Pons (tissue), 1 donor: ENCODE results near the gene ANTKMT.

Source experiments
- DNase-seq: peaks from one replicate; pipeline ENCODE4 v3.0.0-alpha.2; 2016; ENCODE audit warnings: low spot score

Gene ANTKMT, protein sequence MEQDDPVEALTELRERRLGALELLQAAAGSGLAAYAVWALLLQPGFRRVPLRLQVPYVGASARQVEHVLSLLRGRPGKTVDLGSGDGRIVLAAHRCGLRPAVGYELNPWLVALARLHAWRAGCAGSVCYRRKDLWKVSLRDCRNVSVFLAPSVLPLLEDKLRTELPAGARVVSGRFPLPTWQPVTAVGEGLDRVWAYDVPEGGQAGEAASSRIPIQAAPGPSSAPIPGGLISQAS

DNA sequence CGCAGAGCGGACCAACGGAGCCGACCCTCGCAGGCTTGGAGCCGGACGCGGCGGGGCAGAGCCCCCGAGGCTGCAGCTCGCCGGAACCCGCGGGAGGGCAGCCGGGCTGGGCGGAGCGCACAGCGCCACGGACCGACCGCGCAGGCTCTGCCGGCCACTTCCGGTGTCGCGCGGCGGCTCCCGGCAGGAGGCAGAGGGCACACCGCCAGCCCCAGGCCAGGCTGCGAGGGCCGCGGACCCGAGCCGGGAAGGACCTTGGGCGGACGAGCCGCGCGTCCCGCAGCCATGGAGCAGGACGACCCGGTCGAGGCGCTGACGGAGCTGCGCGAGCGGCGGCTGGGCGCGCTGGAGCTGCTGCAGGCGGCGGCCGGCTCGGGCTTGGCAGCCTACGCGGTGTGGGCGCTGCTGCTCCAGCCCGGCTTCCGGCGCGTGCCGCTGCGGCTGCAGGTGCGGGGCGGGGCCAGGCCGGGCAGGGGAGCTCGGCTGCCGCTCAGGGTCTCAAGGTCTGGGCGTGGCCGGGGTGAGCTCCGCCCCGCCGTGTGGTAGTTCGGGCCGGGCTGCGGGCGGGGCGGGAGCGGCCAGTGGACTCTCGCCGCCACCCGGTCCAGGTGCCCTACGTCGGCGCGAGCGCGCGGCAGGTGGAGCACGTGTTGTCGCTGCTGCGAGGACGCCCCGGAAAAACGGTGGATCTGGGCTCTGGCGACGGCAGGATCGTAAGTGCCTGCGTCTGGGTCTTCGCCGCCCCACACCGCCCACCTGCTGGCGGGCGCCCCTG is at the start of gene ANTKMT:
Gene ANTKMT, plus strand, starts transcription at position 157 of the 775 bp plus-strand sequence. Its CDS starts 129 bp downstream, at position 286.
- peak; percentile 59 for DNase-seq

GRCh38 chr16:671353-672131 is 49.4 kb upstream of the ANTKMT start:
- no peak for DNase-seq

- no peak for DNase-seq
Measured at GRCh38 chr16:672371-672770, 48.6 kb upstream of the ANTKMT start.

DNA sequence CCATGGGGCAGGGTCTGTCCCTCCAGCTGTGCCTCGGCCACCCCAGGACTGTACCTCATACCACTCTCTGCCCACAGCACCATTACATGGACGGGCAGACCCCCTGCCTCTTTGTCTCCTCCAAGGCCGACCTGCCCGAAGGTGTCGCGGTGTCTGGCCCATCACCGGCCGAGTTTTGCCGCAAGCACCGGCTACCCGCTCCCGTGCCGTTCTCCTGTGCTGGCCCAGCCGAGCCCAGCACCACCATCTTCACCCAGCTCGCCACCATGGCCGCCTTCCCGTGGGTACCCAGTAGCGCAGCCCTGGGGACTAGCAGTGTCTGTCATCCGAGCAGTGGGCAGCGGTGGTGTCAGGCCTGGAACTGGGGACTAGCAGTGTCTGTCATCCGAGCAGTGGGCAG is 48.1 kb upstream of the ANTKMT start:
- DNase-seq: no peak

GRCh38 chr16:673399-673991 is 47.5 kb upstream of the ANTKMT start:
- no peak for DNase-seq

GRCh38 chr16:674214-674881 is 46.6 kb upstream of the ANTKMT start:
- DNase-seq: no peak

DNA sequence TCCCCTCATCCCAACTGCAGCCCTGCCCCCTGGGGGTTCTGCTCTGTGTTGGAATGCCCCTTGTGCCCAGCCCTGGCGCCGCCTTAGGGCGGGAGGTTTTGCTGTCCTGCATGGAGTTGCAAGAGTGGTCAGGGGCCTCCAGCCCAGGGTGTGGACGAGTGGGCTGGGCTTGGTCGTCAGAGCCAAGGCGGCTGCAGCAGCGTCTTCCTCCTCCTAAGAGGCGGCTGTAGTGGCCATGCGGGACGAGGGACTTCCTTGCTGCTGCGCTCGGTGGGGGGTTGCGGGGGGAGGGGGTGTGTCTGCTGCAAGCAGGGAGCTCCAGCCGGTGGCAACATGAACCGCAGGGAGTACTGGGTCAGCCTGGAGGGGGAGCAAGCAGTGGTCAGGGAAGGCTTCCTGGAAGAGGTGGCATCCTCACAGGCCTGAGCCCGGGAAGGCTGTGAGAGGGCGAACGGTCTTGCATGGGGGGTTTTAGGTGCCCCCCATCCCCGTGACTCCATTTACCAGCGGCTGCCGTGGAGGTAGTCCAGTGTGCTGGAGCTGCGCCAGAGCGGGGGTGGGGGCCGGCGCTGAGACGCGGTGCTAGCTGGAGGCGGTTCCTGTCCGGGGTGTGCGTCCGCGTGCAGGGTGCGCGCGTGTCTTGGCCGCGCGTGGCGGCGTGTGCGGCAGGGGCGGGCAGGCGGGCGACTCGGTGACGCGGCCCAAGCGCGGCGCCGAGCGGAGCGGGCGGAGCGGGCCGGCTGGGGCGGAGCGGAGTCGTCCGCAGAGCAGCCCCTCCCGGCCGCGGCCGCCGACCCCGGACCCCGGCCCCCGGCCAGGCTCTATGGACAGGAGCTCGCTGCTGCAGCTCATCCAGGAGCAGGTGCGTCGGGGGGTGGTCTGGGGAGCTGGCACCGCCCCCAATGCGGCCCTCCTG is 45.7 kb upstream of the ANTKMT start, which contains the start of gene RHBDL1:
Gene RHBDL1, plus strand, starts transcription at position 704 of the 916 bp plus-strand sequence. Its CDS starts 120 bp downstream, at position 824.
- no peak for DNase-seq

DNA sequence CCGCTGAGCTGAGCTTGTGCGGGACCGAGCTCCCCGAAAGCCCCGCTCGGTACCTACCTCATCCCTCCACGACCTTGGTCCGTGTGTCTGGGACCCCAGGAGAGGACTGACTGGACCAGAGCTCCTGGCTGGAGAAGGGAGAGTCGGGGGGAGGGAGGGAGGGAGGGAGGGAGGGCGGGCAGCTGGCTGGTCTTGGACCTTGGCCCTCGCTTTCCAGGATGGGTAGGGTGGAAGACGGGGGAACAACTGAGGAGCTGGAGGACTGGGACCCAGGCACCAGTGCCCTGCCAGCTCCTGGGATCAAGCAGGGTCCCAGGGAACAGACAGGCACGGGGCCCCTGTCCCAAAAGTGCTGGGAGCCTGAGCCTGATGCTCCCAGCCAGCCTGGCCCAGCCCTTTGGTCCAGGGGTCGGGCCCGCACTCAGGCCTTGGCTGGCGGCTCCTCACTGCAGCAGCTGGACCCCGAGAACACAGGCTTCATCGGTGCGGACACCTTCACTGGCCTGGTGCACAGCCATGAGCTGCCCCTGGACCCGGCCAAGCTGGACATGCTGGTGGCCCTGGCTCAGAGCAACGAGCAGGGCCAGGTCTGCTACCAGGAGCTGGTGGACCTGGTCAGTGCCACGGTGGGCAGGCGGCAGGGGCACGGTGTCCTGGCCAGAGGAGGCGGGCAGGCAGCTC is 44.9 kb upstream of the ANTKMT start:
- DNase-seq: no peak

GRCh38 chr16:676565-676902 is 44.4 kb upstream of the ANTKMT start:
- no peak for DNase-seq

DNA sequence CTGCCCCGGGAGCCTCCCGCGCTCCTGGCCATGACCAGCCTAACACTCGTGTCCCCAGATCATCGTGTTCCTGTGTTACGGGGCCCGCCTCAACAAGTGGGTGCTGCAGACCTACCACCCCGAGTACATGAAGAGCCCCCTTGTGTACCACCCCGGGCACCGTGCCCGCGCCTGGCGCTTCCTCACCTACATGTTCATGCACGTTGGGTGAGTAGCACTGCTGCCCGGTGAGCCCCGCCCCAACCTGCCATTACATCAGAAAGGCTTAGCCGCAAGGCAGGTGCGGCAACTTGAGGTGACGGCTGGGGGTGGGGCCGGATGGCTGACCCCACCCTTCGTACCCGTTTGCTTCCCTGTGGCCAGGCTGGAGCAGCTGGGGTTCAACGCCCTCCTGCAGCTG is 44.0 kb upstream of the ANTKMT start:
- no peak for DNase-seq

GRCh38 chr16:677316-678190 is 43.4 kb upstream of the ANTKMT start:
- DNase-seq: no peak

DNA sequence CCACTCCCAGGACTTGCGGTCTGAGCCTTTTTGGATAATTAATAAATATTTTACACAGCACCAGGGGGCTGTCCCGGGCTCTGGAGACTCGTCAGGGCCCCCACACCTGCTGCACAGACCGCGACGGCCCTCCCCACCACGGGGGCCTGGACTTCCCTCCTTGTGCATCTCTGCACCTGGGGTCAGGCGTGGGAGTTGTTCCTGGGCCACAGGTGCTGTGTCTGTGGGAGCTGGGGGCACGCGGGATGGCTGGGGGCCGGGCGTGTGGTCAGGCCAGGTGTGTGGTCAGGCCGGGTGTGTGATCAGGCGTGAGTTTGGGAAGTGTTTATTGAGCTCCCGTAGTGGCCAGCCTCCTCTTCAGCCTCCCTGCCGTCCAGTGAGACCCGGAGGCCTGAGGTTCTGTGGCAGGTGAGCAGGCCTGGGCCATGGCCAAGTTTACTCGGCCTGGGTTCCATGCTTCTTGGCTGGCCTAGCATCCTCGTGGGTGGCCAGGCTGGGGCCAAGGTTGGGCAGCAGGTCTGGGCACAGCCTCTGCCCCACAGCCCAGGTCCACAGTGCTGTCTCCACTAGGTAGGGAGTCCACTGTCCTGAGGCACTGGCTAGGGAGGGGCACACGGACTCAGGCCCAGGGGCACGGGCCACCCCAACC is 42.6 kb upstream of the ANTKMT start:
- no peak for DNase-seq

- DNase-seq: peak; percentile 61
Measured at GRCh38 chr16:678858-679813, 41.8 kb upstream of the ANTKMT start.

DNA sequence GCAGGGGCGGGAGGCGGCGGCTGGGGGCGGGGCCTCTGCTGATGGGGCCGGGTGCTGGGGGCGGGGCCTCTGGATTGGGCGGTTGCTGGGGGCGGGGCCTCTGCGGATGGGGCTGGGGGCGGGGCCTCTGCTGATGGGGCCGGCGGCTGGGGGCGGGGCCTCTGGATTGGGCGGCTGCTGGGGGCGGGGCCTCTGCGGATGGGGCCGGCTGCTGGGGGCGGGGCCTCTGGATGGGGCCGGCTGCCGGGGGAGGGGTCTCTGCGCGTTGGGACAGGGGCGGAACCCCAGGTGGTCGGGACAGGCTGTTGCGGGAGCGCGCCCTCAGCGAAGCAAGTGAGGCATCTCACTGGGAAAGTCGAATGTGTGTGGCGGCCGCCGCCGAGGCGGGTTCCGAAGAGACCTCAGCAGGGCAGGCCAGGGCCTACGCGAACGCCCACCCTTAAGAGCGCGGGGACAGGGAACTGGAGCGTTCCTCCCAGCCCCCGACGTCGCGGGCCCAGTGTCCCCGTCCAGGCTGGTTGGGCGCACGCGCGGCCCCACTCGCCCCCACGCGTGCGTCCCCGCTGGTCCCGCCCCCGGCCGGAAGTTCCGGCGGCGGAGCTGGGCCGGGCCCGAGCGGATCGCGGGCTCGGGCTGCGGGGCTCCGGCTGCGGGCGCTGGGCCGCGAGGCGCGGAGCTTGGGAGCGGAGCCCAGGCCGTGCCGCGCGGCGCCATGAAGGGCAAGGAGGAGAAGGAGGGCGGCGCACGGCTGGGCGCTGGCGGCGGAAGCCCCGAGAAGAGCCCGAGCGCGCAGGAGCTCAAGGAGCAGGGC is 40.9 kb upstream of the ANTKMT start, which contains the start of gene STUB1:
Gene STUB1, plus strand, starts transcription at position 597 of the 811 bp plus-strand sequence. Its CDS starts 116 bp downstream, at position 713.
- peak; percentile 74 for DNase-seq

DNA sequence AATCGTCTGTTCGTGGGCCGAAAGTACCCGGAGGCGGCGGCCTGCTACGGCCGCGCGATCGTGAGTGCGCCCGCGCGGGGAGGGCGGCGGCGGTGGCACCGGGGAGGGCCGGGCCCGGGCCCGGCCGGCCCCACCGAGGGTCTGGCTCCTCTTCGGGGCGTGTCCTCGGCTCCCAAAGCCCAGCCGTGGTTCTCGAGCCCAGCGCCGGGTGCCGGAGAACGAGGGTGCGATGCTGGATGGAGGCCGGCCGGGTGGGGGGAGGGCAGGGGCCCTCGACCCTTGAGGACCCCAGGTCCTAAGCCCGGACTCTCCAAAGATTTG is 40.4 kb upstream of the ANTKMT start:
- no peak for DNase-seq

DNA sequence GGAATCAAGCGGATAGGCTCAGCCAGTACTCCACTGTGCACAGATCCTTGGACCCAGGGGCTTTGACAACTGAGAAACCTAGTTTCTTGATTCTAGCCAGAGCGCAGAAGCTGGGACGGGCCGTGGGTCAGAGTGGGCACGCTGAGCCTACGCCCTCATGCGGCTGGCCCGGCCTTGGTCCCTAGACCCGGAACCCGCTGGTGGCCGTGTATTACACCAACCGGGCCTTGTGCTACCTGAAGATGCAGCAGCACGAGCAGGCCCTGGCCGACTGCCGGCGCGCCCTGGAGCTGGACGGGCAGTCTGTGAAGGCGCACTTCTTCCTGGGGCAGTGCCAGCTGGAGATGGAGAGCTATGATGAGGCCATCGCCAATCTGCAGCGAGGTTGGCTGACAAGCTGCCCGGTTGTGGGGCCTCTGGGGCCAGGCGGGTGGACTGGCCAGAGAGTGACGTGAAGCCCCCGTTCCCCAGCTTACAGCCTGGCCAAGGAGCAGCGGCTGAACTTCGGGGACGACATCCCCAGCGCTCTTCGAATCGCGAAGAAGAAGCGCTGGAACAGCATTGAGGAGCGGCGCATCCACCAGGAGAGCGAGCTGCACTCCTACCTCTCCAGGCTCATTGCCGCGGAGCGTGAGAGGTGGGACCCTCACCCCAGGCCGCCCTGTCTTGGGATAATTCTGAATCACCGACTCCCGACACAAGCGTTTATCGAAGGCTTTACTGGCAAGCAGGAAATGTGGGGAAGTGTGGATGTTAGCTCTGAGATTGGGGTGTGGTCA is 39.8 kb upstream of the ANTKMT start:
- no peak for DNase-seq
